Measurements from ENCODE around the gene PRRT1B. TPM values are rescaled to one million over a fixed set of nuclear protein-coding genes. Genes with fewer than 3 reads are reported as not detected.

The PRRT1B gene
- total RNA-seq, 1 donor from 2014 or later: not detected

DNA sequence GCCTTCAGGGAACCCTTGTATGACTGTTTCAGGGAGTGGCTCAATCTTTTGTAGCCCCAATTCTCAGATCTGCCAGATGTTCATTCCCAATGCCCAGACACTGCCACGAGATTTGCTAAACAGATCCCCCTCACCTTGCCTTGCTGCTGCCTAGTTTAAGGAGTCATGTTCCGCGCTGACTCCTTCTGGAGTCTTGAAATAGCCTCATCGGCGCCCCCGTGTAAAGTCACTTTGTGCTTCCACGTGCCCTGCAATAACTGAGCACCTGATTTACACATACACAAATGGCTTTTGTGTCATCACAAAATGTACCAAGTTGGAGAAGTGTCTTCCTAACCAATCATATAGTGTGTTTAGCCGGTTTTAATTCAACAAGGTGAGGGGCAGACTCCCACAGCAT lies 62.3 kb downstream of the PRRT1B start:
- Histone ChIP-seq H3K36me3 (peaks cover 55% of the 10 kb centered on the region), H3K27me3 (ENCODE audit: low read depth) (no peaks in the 10 kb centered on the region), H3K4me3 (no peak overlapping the region), H3K4me1 (peaks cover 94% of the 10 kb centered on the region), H3K27ac (replicated peaks) (peak overlapping the region; percentile 89), H3K9me3 (replicated peaks) (no peaks in the 10 kb centered on the region)
- TF ChIP-seq, protein P1, sequence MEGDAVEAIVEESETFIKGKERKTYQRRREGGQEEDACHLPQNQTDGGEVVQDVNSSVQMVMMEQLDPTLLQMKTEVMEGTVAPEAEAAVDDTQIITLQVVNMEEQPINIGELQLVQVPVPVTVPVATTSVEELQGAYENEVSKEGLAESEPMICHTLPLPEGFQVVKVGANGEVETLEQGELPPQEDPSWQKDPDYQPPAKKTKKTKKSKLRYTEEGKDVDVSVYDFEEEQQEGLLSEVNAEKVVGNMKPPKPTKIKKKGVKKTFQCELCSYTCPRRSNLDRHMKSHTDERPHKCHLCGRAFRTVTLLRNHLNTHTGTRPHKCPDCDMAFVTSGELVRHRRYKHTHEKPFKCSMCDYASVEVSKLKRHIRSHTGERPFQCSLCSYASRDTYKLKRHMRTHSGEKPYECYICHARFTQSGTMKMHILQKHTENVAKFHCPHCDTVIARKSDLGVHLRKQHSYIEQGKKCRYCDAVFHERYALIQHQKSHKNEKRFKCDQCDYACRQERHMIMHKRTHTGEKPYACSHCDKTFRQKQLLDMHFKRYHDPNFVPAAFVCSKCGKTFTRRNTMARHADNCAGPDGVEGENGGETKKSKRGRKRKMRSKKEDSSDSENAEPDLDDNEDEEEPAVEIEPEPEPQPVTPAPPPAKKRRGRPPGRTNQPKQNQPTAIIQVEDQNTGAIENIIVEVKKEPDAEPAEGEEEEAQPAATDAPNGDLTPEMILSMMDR (IDR thresholded peaks at IDR 0.05; ENCODE audit: borderline replicate concordance): no peak
- intact Hi-C loops (cut with micrococcal nuclease): no loop called here
- no peak for DNase-seq

DNA sequence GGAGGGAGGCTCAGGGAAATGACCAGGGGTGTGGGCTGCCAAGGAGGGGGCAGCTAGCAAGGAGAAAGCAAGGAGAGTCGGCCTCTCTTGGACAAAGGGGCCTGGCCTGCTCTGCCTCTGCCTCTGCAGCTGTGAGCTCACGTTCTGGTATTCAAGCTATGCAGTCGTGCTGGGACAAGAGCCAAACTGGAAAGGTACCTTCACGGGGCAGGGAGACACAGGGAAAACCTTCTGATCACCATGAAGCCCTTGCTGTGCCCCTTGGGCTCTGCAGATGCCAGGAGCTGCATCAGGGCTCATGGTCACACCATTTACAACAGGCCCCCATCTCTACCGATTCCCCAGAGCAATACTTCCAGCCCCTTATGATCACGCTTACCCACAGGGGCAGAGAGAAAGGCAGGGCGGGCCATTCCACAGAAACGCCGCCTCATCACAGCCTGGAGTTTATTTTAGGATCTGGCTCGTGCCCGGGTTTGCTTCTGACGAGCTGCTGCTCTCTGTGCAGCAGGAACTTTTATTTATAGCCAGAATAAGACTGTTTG lies 63.2 kb downstream of the PRRT1B start:
- peak overlapping the region; percentile 45 for H3K4me3 ChIP-seq
- DNase-seq: peak; percentile 69
- no peaks in the 10 kb centered on the region for H3K27me3 ChIP-seq (ENCODE audit: low read depth)
- H3K27ac ChIP-seq (replicated peaks): peak overlapping the region; percentile 89
- H3K9me3 ChIP-seq (replicated peaks): no peaks in the 10 kb centered on the region
- intact Hi-C loops (cut with micrococcal nuclease): no loop called here
- TF ChIP-seq, protein P1 (IDR thresholded peaks at IDR 0.05; ENCODE audit: borderline replicate concordance): no peak
- H3K36me3 ChIP-seq: peaks cover 49% of the 10 kb centered on the region
- peaks cover 100% of the 10 kb centered on the region for H3K4me1 ChIP-seq

Other genes with a start within 250 kb of the PRRT1B start
- gene PRRC2B, start 151.4 kb upstream of the PRRT1B start, total RNA-seq: 109 TPM
- 19.3 TPM for gene POMT1, start 42.6 kb upstream of the PRRT1B start, total RNA-seq
- gene UCK1, start 14.3 kb upstream of the PRRT1B start, total RNA-seq: 23.0 TPM
- 95.9 TPM for gene RAPGEF1, start 194.6 kb downstream of the PRRT1B start, total RNA-seq

Measured in left ventricle myocardium inferior (tissue), 1 donor.